K562 (cell line): Measurements from ENCODE around the gene PGAP2.

ENCODE experiments used
- ARHGAP35 ChIP-seq: fragments of 450-650 bp; IDR thresholded peaks from 2 replicates; pipeline ENCODE4 v1.6.1; 2018; ENCODE audit not compliant: partially characterized antibody
- MEF2D ChIP-seq: conservative IDR thresholded peaks from 2 replicates; pipeline ENCODE4 v1.6.1; 2016; ENCODE audit warnings: low read depth, missing genetic modification characterization, missing compliant biosample characterization
- POLR2AphosphoS5 ChIP-seq: IDR thresholded peaks from 2 replicates; pipeline ENCODE4 v1.6.1; 2011; ENCODE audit warnings: mild to moderate bottlenecking, low read depth, low read length, moderate library complexity; ENCODE audit not compliant: control insufficient read depth, insufficient read depth
- TRIM24 ChIP-seq, 2 experiments: fragments of 450-650 bp; IDR thresholded peaks; 2 replicates each; pipeline ENCODE4 v1.6.1; 2016

- TF ChIP-seq POLR2AphosphoS5 (no peak), ARHGAP35 (no peak), MEF2D (tag) (no peak), TRIM24 (IDR thresholded peaks at IDR 0.05) (no peak)
These were observed 8.5 kb upstream of the PGAP2 start for GRCh38 chr11:3799873-3800272.
